CD4-positive, alpha-beta T cell treated with Interleukin-12 subunit alpha and Interleukin-12 subunit beta, for 1 hour (primary cell): ENCODE data around the gene RESP18.

Experiments
- DNase-seq: peaks from one replicate; pipeline ENCODE4 v3.0.0-alpha.2; 2020

The RESP18 gene

DNA sequence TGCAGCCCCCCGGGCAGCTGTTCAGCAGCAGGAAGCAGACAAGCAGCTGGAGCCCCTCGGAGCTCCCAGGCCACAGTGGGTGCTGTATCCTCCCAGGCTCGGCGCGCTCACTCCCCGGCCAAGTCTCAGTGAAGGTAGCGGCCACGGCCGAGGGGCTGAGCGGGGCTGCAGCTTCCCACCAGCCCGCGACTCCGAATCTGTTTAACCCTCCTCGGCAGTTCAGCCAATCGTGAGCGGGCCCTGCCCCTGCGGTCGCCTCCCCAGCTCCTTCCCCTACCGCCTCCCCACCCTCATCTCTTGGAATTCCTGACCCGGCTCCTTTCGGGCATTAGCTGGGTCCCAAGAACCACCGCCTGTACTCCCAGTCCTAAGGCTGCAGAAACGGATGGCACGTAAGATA, at the start of gene RESP18:
Gene RESP18, minus strand, starts transcription at position 203 of the 400 bp plus-strand sequence.
- no peak for DNase-seq

DNA sequence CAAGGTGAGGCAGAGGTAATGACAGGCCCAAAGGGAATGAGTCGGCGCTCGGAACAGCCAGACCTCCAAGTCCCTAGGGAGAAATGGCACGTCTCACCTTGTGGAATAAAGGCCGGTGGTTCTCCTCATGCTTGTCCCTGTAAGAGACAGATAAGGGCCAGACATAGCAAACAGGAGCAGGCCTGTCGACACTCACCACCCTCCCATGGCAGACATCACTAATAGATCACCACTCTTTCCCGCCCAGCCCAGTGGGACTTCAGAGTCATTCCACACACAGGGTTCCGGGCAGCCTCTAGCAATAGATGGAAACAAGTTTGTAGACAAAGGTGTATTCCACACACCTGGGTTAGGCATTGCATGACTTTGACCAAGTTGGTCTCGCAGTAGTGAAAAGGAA, 48.9 kb upstream of the RESP18 start:
- DNase-seq: no peak

DNA sequence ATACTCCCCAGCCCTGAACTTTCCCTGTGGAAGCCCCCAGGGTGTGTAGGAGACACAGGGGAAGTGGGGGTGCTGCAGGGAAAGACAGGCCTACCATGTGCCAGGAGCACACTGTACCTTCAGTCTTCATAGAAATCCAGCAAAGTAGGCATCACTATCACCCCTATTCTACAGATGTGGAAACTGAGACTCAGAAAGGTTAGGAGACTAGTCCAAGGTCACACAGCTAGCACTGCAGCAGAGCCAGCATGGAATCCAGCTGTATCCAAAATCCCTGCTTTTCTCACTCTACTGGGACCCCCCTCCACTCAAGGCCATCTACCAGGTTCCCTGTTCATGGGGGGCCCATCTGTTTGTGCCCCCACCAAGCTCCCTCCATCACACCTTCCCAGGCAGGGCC, 48.4 kb upstream of the RESP18 start:
- no peak for DNase-seq

DNA sequence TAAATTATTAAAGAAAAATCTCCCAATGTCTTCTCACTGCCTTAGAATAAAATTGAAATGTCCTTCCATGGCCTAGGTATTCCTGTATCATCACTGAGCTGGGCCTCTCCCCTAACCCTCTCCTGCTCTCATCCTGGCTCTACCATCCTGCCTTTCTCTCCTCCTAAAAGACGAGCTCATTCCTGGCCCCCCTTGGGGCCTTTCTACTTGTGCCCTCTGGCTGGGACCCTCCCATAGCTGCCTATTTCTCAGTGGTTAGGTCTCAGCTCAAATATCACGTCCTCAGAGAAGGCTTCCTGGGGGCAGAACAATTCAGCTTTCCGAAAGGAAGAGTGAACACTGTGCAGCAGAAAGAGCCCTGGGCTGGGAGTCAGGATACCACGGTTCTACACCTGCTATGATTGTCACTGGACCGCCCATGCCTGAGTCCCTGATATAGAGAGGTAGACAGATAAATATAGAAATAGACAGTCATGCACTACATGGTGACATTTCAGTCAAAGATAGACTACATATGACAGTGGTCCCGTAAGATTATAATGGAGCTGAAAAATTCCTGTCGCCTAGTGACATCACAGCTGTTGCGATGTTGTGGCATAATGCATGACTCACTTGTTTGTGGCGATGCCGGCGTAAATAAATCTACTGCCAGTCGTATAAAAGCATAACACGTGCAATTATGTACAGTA, 45.8 kb upstream of the RESP18 start:
- no peak for DNase-seq

DNA sequence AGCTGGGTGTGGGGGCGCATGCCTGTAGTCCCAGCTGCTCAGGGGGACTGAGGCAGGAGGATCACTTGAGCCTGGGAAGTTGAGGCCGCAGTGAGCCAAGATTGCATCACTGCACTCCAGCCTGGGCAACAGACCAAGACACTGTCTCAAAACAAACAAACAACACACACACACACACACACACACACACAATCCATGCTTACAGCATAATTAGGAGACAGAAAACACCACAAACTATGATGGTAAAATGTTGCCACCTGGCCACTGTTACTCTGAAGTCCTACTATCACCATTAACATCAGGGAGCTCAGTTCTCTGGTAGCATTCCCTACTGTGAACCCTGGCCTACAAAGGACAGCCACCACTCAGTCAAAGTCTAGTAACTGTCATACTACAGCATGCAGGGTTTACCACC, 36.9 kb upstream of the RESP18 start:
- no peak for DNase-seq

DNA sequence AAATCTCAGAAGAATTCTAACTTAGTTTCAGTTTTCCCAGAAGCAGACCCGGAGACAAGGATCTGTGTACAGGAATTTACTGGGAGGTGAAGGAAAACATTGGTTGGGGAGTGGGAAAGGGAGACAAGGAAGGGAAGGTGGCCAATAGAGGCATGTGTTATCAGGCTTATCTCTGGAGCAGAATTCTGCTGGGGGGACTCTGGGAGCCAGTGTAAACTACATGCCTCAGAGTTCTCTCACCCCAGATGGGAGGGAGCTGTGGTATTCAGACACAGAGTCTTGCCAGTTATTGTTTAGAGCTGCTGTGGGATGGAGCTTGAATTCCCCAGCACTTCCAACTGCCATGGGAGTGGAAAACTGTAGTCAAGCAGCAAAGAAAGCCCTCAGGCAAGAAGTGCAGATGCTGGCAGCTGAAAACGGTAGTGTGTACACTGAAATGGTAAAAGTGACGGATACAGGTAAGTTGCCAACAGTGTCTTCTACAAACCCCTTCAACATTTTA, 36.2 kb upstream of the RESP18 start:
- DNase-seq: no peak

DNA sequence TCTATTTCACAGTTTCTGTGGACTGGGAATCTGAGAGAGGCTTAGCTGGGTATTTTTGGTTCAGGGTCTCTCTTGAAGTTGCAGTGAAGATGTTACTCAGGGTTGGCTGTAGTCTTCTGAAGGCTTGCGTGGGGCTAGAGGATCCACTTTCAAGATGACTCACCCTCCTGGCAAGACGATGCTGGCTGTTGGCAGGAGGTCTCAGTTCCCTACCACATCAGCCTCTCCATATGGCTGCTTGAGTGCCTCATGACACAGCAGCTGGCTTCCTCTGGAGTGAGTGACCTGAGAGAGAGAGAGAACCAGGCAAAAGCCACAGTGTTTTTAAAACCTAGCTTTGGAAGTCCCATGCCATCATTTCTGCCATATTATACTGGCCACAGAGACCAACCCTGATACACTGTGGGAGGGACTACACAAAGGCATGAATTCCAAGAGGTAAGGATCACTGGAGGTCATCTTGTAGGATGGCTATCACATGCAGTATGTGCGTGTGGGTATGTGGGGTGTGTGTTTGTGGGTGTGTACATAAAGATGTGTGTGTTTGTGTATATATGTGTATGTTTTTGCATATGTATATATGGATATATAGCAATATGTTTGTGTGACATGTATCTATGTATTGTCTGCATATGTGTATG, 30.1 kb upstream of the RESP18 start:
- no peak for DNase-seq

DNA sequence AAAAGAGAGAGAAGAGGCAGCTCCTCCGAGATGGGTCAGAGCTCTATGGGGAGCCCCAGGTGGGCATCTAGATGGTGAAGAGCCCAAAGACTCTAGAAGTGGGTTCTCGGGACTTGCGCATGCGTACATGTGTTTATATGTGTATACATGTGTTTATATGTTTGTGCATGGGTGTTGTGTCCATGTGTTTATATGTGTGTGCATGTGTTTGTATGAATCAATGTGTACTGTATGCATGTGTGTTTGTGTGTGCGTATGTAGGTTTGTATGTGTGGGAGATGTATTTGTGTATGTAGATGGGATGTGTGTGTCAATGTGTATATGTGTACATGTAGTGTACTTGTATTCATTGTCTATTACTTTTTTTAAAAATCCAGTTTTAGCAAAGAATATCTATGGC, 29.5 kb upstream of the RESP18 start:
- no peak for DNase-seq

DNA sequence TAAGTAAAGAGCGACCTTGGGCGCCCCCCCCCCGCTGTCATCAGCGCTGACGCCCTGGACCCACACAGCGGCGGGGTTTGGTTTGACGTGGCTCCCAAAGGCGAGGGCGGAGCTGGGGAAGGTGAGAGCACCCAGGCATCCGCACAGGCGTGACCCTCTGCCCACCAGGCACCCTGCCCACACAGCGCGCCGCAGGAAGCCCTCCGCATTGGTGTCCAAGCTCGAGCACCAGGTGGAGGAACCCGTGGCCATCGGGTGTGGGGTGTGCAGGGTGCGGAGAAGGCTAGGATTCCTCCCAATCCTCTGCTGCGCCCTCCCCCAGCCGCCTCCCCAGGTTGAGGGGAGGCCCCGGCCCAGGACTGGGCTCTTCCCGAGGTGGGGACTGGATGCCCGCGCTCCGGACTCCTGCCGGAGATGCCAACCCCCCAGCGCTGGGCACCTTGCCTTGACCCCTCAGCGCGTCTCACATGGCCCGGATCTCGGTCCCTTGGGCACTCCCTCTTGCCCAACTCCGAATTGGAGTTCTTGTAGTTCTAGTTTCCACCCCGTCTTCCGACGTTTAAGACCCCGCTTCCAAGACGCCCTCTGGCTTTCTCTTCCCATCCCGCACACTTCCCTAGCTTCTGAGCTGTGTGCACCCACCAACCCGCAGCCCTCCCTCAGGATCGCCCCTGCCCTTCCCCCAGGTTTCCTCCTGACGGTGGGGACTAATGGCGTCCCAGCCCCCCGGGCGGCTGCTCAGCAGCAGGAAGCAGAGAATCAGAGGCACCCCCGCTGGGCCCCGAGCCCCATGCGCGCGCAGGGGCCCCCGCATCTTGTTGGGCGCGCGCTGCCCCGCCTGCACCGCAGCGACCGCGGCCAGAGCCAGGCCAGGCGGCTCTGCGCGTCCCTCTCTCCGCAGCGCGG, 25.9 kb upstream of the RESP18 start:
- no peak for DNase-seq

DNA sequence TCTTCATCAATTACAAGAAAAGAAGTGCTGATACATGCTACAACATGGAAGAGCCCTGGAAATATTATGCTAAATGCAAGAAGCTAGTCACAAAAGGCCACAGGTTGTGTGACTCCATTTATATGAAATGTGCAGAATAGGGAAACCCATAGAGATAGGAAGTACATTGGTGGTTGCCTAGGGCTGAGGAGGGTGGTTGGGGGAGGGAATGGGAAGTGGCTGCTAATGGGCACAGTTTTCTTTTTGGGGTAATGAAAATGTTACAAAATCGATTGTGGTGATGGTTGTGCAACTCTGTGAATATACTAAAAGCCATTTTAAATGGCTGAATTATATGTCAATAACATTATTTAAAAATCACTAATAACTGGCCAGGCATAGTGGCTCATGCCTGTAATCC, 24.3 kb upstream of the RESP18 start:
- no peak for DNase-seq

DNA sequence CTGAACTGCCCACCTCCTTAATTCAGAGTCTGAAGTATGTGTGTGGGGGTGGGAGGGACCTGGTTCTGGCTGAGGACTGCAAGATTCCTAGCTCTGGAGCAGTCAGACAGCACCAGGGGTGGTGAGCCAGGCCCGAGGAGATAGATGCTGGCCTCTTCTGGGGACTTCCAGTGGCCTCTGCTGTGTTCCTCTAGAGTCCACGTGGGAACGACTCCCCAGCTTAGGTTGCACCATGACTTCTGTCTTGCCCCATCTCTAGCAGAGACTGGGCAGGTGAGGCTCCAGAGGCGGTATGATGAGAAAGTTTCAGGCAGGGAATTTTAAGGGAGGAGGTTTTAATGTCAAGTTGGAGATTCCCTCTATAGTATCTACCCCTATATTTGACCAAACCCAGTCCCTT, 22.0 kb upstream of the RESP18 start:
- DNase-seq: no peak

DNA sequence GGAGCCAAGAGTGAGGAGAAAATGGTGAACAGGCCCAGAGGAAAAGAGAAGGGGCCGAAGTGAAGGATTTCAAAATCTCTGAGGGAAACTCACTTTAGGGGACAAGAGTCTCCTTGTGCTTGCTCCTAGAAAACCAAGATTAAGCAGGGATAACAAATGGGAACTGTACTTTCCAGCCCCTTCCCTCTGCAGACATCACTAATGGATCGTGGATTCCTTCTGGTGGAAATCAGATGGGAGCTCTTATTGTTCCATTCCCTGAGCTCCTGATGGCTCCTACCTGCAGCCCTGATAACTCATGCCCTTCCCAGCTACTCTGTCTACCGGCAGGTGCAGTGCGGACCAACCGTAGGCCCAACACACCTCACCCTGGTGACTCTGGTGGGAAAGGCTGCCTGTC, 20.6 kb upstream of the RESP18 start:
- DNase-seq: no peak

DNA sequence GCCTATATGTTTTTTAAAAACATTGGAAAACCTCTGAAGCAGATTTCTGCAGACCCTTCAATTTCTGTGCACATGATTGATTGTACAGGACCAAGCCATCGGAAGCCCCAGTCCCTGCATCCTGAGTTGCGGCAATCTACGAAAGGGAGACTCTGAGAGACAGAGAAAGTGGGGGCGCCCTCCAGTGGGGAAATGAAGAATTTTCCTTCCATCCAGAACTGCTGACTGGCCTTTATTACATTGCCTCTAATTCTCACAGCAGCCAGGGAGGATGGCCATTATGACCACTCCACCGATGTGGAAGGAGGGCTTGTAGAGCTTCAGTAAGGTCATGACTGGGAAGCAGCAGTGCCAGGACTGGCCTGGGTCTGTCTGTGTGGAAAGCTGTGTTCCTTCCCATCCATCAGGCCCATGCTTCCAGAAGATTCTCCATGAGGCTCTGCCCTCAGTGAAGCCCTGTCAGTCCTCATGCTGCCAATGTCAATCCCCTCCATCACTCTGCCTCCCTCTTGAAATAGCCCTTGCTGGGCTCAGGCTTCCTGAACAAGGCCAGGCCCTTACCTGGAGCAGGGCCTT, 20.0 kb upstream of the RESP18 start:
- DNase-seq: peak; percentile 64

DNA sequence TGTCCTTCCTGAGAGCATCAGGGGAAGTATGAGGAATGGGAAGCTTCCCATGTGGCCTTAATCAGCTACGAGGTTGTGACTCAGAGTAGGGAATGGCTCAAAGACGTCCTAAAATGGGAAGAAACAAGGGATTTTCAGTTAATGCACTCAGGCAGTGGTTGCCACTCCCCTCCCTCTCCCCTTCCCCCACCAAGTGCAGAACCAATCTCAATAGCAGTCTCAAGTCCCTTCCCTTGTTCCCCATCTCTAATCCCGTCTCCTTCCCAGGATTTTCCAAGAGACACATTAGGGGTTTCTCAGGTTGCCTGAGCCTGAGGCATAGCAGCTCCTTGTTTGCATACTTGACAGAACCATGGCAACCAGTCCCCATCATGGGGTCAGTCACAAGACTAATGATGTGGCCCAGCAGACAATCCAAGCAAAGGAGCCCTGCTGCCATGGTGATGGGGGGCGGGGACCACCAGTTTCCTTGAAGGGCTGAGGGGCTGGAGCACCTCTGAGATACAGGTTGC, 18.2 kb upstream of the RESP18 start:
- DNase-seq: no peak

DNA sequence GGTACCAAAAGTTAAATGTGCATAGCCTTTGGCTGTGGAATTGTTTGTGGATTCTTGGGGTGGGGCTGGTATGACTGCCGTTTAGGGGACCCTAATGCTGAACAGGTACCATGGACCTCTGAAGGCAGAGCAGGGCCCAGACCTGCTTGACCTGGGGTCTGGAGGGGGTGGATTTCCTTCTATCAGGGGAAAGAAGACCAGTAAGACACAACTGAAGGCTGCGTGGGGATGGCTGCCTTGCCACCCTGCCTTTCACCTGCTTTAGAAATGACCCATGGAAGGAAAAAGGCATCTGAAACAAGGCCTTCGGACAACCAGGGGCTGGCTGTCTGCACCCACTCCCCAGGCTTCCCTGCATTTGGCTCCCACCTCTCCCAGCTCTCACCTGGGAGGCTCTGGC, 17.7 kb upstream of the RESP18 start:
- no peak for DNase-seq

DNA sequence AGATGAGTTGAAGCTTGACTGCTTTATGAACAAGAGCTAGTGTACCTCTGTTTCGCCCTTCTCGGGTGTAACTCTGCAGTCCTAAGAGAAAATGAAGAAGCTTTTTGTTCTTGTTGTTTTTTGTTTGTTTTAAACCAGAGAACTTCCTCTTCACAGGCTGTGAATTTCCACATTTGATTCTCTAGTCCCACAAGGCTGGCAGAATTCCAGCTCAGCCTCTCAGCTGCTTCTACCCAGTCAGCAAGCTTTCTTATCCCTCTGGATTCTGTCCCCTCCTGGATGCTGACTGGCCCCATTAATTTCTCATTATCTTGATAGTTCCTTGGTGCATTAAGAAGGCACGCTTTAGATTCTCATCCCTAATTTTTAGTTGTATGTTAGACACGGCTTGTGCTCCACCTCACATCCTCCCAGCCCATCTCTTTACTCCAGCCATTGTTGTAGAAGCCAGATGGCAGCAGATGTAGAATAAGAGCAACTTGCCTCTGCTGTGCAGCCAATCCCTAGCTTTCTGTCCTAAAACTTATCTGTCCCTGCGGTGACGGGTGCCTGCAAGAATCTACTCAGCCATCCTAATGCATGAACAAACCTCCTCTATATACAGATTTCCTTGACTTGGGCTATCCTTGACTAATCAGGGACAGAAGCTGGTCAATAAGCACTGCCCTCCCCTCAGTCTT, 12.3 kb upstream of the RESP18 start:
- no peak for DNase-seq

DNA sequence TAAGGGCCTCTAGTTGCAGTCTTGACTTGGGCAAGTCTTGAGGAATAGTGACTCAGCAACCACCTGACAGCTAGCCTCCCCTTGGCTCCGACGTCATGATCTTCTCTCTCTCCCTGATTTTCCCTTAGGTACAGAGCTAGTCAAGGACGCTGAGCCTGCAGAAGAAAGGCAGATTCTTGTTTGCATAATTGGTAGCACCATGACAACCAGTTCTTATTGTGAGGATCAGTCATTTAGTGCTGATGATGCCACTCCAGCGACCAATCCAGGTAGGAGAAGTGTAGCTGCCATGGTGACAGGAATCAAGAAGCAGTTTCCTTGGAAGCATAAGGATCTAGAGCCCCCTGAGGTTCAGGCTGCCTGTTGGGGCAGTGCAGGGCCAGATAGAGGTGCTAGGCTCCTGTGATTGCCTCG, 2.8 kb upstream of the RESP18 start:
- DNase-seq: no peak

DNA sequence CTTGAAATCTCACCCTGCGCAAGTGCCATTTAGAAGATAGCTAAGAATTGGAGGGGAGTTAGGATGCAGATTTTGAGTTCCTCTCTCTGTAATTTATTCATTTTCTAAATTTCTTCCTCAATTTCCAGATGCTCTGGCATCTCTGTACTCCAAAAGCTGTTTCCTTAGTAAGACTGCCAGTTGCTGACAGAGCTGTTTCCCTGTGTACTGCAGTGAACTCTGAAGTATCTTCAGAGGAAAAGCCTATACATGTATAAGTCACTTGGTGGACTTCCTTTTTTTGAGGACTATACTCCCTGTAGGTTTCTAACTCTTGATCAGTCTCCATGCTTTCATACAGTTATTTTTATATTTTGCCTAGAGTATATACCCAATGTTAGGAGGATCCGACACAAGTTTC, 1.5 kb upstream of the RESP18 start:
- no peak for DNase-seq

DNA sequence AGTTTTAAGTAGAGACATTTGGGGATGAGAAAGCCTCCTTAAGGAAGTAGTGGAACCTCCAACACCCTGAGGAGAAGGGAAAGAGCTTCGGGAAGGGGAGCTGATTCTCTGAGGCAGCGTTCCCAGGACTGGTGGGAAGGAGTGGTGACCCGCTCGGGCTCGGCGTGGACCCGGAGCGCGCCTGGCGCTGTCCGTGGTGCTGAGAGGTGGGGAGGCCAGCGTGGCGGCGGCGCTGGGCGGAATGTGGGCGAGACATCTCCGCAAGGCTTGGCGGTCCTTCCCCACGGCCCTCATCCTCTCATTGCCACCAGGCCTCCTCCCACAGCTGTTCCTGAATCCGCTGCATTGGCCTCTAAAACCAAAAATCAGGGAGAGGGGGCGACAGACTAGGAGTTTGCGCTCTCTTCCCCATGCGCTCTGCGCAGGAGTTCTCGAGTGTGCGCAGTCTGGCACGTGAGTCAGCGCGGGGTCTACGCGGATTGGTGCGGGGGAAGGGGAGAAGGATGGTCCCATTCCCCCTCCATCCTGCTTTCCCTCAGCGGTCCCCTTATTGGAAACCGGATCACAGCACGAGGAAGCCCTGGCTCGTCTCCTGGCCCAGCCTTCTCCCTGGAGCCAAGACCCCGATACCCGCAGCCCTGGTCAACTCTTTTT, 857 bp downstream of the RESP18 start:
- DNase-seq: no peak

DNA sequence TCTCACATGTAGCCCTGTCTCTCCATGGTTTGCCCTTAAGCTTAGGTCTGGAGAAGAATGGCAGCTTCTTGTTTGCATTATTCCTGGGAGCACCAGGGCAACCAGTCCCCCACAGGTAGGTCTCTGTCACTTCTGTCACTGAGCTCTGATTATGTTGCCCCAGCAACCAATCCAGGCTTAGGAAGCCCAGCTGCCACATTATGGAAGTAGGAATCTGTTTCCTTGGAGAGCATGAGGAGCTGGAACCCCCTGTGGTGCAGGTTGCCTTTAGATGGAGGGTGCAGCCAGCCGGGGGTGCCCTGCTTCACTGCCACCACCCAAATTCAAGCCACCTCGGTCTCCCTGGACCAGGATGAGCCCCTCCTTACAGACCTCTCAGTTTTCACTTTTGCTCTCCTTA, 4.8 kb downstream of the RESP18 start:
- no peak for DNase-seq

DNA sequence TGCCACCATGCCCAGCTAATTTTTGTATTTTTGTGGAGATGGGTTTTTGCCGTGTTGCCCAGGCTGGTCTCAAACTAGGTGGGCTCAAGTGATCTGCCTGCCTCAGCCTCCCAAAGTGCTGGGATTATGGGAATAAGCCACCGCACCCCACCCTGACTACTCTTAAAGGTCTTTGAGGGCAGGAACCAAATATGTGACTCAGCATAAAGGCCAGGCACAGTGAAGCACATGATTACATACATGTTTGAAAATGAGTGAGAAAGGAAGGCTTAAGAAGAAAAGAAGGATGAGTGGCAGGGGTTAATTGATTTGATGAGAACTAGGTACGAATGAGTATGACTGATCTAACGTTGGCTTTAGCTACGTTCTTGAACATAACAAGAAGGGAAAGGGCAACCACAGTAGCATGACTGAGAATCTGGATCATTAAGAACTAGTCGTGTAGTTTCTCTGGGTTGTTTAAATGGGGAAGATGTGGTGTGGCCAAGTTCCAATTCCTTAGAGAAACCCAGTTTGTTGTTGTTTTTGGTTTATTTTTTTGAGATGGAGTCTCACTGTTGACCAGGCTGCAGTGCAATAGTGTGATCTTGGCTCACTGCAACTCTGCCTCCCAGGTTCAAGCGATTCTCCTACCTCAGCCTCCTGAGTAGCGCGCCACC, 6.8 kb downstream of the RESP18 start:
- no peak for DNase-seq
